ENCODE results near the gene LIPT2.
A peak's percentile ranks its signal among the peaks of the same experiment; 100 is the strongest.

LIPT2 gene

GRCh38 chr11:74492974-74493790 is at the start of gene LIPT2:
LIPT2 (minus strand) TSS chr11:74493724; CDS start chr11:74493703, 21 bp downstream.
- no peak for TF ChIP-seq CTCF (conservative IDR thresholded peaks at IDR 0.05; ENCODE audit: low read depth, low read length)
- Histone ChIP-seq H3K27ac (peak within 1 kb of the TSS; percentile 94), H4K20me1 (ENCODE audit: insufficient read depth) (no peaks in the 10 kb centered on the region), H2AFZ (ENCODE audit: low read depth) (peak within 1 kb of the TSS; percentile 80), H3K4me2 (peak within 1 kb of the TSS; percentile 95), H3K4me1 (ENCODE audit: low read depth, poor library complexity, severe bottlenecking) (peaks cover 14% of the 10 kb centered on the region), H3K27me3 (ENCODE audit: insufficient read depth, low read depth) (no peaks in the 10 kb centered on the region), H3K4me3 (IDR thresholded peaks at IDR 0.05; ENCODE audit: insufficient read depth, low read depth, low read length) (no peak within 1 kb of the TSS), H3K36me3 (ENCODE audit: insufficient read depth) (no peaks in the 10 kb centered on the region), H3K79me2 (ENCODE audit: insufficient read depth, low read depth) (no peaks in the 10 kb centered on the region), H3K9ac (peak within 1 kb of the TSS; percentile 93)

GRCh38 chr11:74541466-74541865 is 47.9 kb upstream of the LIPT2 start:
- Histone ChIP-seq H3K4me2 (no peak overlapping the region), H3K36me3 (ENCODE audit: insufficient read depth) (no peaks in the 10 kb centered on the region), H3K27me3 (ENCODE audit: insufficient read depth, low read depth) (no peaks in the 10 kb centered on the region), H3K79me2 (ENCODE audit: insufficient read depth, low read depth) (no peaks in the 10 kb centered on the region), H3K9ac (no peak overlapping the region), H2AFZ (ENCODE audit: low read depth) (no peak overlapping the region), H3K4me3 (IDR thresholded peaks at IDR 0.05; ENCODE audit: insufficient read depth, low read depth, low read length) (no peak overlapping the region), H3K4me1 (ENCODE audit: low read depth, poor library complexity, severe bottlenecking) (no peaks in the 10 kb centered on the region), H4K20me1 (ENCODE audit: insufficient read depth) (no peaks in the 10 kb centered on the region), H3K27ac (no peak overlapping the region)
- no peak for TF ChIP-seq CTCF (conservative IDR thresholded peaks at IDR 0.05; ENCODE audit: low read depth, low read length)

- no peak overlapping the region for H3K9ac ChIP-seq
- no peaks in the 10 kb centered on the region for H3K4me1 ChIP-seq (ENCODE audit: low read depth, poor library complexity, severe bottlenecking)
- H3K4me2 ChIP-seq = no peak overlapping the region
- no peak overlapping the region for H3K4me3 ChIP-seq (IDR thresholded peaks at IDR 0.05; ENCODE audit: insufficient read depth, low read depth, low read length)
- H3K27ac ChIP-seq = no peak overlapping the region
- no peaks in the 10 kb centered on the region for H4K20me1 ChIP-seq (ENCODE audit: insufficient read depth)
- no peaks in the 10 kb centered on the region for H3K36me3 ChIP-seq (ENCODE audit: insufficient read depth)
- H2AFZ ChIP-seq (ENCODE audit: low read depth) = no peak overlapping the region
- no peak for TF ChIP-seq CTCF (conservative IDR thresholded peaks at IDR 0.05; ENCODE audit: low read depth, low read length)
- H3K27me3 ChIP-seq (ENCODE audit: insufficient read depth, low read depth) = no peaks in the 10 kb centered on the region
- no peaks in the 10 kb centered on the region for H3K79me2 ChIP-seq (ENCODE audit: insufficient read depth, low read depth)
Observed at GRCh38 chr11:74540270-74540669, 46.7 kb upstream of the LIPT2 start.

- no peak for TF ChIP-seq CTCF (conservative IDR thresholded peaks at IDR 0.05; ENCODE audit: low read depth, low read length)
- no peaks in the 10 kb centered on the region for H3K27me3 ChIP-seq (ENCODE audit: insufficient read depth, low read depth)
Observed at GRCh38 chr11:74538680-74539079, 45.2 kb upstream of the LIPT2 start.

More at GRCh38 chr11:74538680-74539079, 45.2 kb upstream of the LIPT2 start:
- H3K9ac ChIP-seq = no peak overlapping the region
- no peaks in the 10 kb centered on the region for H3K79me2 ChIP-seq (ENCODE audit: insufficient read depth, low read depth)
- H4K20me1 ChIP-seq (ENCODE audit: insufficient read depth) = no peaks in the 10 kb centered on the region
- no peaks in the 10 kb centered on the region for H3K4me1 ChIP-seq (ENCODE audit: low read depth, poor library complexity, severe bottlenecking)
- no peak overlapping the region for H3K4me3 ChIP-seq (IDR thresholded peaks at IDR 0.05; ENCODE audit: insufficient read depth, low read depth, low read length)
- no peak overlapping the region for H2AFZ ChIP-seq (ENCODE audit: low read depth)
- H3K36me3 ChIP-seq (ENCODE audit: insufficient read depth) = no peaks in the 10 kb centered on the region
- H3K4me2 ChIP-seq = no peak overlapping the region
- no peak overlapping the region for H3K27ac ChIP-seq
